ENCODE measurements around the gene LRRC4C.
A peak's percentile ranks its signal among the peaks of the same experiment; 100 is the strongest.

The LRRC4C gene

DNA sequence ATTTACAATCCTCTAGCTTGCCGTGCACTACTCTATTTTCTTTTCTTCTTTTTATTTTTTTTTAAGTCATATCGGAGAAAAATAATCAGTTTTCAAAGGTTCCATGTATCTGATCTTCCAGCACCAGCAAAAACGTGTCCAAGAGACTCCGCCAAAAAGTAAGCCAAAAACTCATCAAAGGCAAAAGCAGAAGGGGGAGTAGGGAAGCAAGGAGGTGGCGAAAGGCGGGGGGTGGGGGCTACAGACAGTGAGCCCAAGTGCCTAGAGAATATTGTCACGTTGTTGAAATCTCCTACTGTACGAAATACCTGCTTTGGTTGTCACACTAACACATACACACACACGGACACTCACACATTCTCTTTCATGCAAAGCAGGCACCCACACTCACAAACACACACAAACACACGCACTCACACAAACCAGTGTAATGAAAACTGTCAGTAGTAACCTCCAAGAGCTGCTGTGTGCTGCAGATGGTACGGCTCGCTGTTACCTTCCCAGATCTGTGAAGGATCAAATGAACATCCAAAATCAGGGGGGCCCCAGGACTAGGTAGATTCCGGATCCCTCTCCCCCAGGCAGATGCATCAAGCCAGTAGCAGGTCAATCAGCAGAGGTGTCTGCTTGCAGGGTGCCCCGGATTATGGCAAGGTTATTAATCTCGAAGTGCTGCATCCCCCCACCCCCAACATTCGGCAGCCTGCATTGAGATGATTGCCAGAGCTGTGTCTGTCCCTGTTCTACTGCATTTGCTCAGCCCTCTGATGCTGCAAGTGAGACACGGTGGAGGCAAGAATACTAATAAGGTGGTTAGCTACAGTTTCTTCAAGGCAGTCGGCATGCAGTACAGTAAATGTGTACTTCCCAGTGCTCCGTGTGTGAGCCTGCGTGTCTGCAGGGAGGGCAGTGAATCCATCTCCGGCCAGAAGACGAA lies at the start of gene LRRC4C:
LRRC4C (minus strand) TSS at position 188 of the 937 bp plus-strand sequence.
- DNase-seq = no peak

DNA sequence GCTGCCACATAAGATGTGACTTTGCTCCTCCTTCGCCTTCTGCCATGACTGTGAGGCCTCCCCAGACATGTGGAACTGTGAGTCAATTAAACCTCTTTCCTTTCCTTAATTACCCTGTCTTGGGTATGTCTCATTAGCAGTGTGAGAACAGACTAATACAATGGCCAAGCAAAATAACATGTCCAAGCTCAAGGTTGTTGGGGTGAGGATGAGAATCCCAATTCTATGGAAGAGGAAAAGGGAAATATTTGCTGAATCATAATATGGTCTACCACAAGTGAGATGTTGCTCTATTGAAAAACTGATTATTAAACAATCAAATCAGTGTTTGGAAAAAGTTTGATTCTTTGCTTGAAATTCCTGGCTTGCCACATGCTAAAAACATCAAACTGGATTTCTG lies 48.7 kb upstream of the LRRC4C start:
- no peak for DNase-seq

DNA sequence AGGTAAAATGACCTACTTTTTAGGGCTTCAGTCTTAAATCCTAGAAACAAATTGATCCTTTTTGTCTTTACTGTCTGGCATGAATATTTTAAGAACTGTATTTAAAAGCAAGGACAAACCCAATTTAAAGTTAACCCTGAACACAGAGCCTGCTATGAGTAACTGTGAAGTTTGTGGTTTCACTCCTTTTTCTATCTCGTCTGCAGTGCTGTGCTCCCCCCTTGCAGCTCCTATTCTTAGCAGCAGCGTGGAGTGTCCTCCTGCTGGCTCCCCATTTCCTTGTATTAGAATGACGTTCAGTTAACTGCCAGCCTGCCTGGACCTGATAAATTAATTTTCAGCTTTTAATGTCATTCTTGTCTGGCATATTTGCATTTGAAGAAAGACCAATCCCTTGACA lies 40.0 kb upstream of the LRRC4C start:
- no peak for DNase-seq

DNA sequence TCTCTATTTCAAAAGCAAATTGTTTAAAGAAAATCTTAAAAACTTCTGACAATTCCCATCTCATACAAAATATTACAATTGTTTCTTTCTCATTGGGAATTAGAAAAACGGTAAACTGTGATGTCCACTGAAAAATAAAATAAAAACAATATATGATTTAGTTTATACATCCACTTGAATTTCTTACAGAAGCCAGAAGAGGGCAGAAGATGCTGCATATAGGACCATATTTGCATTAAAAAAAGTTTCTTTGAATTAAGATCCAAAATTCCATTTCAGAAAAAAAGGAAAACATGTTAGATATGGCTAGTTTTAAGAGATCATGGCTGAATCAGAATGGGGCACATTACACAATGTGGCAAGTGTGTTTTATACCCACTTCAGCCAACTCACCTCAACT lies 39.3 kb upstream of the LRRC4C start:
- DNase-seq = no peak

DNA sequence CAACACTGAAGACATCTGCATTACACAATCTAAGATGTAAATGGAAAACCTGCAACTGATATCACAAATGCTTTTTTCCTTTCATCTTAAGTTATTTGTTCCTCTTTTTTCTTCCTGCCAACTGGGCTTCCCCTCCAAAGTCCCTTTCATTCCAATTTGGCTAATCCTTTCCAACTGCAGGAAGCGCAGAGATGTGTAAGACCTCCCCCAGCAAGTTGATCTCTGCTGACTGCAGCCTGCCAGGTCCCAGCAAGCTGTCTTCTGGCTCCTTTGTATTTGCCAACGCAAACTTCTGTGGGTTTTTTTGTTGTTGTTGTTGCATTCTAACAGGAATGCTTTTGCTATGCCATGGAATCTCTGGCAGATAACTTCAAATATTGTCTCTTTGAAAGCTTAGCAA lies 38.5 kb upstream of the LRRC4C start:
- no peak for DNase-seq

DNA sequence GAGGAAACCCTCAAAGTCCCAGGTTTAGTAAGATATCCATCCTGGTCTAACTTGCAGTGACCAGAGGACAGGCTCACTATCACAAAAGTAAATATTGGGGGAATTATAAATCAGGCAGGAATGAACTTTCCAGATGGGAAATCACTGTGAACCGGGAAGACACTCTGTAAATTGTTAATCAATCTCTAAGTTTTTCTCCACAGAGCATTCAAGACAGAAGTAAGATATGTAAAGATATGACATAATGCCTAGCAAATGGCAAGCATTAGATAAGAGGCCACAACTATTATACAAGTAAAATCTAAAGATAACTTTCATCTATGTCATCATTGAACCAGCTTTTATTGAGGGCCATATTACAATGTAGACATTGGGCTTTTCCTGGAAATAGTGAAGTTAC lies 35.3 kb upstream of the LRRC4C start:
- DNase-seq = no peak

DNA sequence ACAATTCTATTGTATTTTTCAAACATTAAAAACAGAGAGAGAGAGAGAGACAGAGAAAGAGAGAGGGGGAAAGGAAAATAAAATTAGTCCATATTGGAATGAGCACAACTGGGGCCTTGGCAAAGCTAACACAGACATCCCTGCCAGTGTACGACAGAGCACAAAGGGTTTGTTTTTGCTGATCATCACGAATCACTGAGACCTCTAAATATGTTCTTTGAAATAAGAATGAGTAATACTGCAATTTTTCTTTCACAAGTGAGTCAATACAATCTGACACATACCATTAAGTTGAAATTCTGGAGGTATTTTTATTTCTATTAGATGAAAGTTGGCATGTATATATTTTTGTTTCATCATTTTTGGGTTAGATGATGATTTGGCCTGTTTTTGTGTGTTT lies 27.0 kb upstream of the LRRC4C start:
- DNase-seq = no peak

DNA sequence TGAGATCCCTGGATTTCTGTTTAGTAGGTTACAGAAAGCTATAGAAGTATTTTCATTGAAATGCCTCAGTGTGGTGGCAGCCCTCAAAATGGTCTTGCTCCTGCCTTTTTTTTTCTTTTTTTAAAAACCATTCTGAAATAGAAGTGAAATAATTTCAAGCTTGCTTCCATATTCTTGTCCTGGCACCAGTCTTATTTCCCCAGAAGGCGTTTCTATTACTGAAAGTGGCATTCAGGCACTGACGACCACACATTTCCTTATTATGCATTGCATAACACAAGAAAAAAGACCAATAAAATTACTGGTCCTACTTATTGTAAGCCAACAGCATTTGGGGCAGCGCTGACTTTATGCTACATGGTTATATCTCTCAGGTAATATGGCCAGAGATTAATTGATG lies 24.5 kb upstream of the LRRC4C start:
- no peak for DNase-seq

DNA sequence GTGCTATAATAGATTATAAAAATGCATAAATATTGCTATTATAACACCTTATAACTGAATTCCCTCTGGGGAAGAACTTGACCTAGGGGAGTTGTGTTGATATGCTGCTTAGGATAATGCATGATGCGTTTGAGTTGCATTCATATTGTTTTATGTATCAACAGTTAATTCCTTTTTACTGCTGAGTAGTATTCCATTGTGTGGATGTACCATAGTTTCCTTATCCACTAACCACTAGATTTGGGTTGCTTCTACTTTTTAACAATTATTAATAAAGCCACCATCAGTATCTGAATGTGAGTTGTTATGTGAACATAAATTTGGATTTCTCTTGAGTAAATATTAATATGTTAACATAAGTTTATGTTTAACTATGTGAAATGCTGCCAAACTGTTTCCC lies 19.7 kb upstream of the LRRC4C start:
- no peak for DNase-seq

DNA sequence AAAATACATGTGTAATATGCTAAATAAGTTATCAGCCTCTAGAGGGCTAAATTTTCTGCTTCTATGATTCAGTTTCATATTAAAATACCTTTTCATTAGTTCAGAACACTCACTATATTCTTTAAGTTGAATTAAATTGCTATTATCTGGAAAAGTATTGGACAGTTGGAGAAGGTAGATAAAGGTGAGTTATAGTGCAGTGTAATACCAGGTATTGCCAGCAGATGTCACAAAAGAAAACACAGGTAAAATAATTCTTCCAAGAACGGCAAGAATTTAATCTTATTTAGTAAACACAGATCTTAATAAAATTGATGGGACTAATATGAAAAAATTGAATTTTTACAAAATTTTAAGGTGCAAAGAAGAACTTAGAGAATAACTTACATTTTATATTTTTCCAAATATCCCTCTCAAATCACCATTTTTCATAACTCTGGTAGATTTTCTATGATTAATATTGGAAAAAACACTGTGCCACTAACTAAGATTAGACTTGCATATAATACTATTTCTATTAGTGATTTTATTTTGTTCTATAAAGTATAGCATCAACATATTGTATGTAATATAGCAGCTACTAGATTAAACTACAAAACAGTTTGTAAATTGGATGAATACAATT lies 1.7 kb upstream of the LRRC4C start:
- DNase-seq = peak; percentile 18

DNA sequence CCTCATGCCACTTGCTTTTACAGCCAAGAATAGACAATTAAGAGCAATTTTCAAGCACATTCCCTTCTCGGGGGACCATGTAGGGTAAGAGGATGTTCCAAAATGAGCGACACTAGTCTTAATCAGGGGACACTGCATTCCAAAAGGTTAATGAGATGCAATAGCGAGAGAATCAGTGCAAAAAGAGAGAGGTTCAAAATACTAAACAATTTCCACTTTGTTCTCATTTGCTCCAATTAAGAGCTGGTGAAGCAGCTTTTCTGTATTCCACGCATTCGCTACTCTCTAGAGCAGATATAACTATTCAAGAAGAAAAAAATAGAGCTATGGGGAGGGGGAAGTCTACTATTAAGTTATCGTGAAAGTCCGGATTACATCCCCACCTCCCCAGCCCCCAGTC lies 811 bp downstream of the LRRC4C start:
- DNase-seq = no peak

DNA sequence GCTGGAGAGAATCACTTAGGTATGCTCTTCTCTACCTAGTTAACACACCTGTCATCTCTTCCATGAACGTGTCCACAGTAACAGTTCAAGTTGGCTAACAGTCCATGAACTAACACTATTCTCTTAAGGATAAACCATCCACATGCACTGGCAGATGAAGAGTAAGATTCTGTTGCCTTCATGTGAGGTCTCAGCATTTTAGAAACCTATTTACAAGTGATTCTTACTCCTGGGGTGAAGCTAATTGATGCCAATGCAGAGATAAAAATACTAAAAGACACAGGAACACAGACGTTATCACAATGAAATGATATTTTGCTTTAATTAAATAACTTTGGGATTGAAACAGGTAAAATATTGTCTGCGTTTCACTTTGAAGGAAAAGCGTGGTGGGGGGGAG lies 1.3 kb downstream of the LRRC4C start:
- no peak for DNase-seq

DNA sequence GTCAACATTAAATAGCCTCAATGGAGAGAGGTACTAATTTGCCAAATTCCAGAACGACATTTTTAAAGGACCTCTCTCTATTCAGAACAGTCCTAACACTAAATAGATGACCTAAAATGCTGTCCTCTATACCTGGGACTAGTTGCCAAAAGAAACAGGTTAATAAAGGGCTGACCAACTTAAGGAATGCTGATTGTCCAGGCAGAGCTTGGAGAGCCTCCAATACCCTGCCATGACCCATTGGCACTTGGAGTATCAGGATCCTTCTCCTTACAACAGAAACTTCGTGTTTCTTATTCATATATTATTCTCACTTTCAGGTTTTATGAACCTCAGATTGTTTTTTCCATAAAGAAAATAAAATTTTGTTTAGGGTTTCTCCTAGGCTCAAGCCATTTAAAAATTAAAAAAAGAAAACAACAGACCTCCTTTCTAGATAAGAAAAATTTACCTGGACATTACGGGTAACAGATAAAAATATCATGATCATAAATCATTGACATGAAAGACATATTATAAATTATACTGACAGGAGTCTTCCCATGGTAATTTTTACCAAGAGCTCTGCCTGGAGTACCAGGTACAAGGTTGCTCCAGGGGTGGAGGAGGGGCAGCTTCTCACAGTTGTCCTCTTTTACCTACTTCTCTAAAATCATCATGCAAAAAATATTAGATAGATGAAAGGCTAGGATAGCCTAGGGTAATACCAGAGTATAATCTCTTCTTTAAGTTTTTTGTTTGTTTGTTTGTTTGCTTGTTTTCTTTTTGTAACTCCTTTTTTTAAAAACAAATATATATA lies 2.0 kb downstream of the LRRC4C start:
- DNase-seq = no peak

DNA sequence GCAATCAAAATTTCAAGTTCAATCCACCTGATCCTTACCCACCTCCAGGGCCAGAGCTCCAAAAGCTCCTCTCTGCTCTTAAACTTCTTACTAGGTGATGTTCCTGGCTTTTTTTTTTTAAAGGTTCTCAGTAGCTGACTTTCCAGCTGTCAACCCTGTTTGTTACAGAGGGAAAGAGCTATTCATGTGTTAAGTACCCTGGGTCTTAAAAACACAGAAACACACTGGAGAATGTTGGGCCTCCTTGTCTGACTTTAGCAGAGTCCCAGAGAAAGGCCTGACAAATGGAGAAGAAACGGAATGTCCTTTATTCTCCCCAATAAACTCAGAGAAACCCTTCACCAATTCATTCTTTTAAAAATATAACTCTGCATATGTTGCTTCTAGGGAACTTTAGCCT lies 3.2 kb downstream of the LRRC4C start:
- no peak for DNase-seq

DNA sequence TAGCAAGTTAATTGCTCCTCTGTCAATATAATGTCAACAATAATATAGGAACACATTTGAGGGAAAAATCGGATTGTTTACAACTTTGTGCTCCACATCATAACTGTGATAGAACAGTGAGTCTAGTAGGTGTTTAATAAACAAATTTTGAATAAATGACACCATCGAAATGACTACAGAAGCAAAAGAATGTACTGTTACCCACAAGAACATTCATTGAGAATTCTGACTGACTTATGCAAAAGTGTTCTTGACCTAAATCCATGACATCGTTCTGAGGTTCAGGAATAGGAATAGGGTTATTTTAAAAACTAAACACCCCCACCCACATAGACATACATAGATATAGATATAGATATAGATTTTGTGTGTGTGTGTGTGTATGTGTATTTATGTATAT lies 8.4 kb downstream of the LRRC4C start:
- DNase-seq = no peak

DNA sequence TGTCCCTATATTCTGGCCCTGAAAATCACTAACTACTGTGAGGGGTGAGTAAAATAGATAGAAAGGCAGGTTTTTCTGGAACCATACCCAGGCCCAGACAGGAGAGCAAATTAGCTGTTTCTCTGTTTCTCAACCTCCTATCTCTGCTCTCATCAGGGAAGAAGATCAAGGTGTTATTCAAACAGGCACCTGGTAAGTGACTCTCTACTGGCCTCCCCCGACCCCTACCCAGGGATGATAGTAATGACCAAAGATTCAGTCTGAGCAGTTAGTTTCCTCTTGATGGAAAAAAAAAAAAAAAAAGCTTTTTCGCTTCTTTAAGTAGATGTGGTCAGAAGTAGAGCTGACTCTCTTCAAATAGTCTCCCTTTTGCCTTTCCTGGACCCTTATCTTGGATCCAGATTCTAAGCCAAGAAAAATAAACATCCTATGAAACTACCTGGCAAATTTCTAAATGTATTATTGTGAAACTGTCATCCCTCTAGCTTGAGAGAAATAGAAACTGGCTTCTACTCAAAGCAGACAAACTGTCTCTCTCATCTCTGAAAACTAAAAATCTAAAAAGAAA lies 9.9 kb downstream of the LRRC4C start:
- DNase-seq = no peak

DNA sequence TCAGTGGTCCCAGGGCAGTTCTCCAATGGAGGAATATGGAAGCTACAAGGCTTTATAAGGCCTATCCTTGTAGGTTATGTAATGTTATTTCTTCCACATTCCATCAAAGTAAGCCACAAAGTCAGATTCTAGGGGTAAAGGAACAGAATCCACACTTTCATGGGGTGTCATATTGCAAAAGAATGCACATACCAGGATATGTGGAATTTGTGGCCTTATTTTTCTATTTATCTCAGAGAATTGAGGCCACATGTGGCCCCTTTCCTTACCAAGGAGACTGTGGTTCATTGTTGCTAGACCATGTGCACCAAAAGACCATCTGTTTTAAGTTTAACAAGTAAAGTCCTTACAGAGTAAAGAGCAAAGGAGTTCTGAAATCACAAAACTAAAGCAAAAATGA lies 12.9 kb downstream of the LRRC4C start:
- no peak for DNase-seq

DNA sequence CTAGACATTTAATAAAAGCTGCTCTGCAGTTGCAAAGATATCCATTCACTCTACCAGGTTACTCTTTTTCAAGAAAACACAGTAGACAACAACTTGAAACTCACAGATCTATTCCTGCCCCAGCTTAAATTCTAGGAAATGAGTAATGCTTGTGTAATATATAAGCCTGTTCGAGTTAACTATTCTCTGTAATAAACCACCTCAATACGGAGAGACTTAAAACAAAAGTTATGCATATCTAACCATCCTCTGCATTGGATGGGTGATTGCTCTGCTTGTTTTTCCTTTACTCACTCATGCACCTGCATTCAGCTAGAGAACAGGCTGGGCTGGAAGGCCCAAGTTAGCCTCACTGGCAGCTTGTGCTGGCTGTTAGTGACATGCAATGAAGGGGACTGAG lies 13.3 kb downstream of the LRRC4C start:
- DNase-seq = no peak

DNA sequence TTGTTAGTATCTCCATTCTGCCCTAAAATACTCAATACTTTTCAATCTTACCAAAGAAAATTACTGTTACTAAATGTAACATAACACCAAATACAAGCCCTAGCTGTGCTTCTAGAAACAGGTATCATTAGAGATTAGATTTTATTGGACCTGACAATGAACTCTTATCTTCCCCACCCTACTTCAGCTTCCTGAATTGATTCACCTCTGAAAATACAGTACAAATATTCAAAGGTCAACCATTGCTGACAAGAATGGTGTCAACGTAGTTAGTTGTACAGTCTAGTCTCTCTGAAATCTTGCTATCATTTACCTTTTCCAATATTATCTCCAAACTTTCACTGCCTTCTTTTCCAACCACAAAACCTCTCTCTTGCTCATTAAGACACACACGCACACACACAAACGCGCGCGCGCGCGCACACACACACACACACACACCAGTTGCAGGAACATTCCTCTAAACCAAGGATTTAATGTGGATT lies 22.4 kb downstream of the LRRC4C start:
- no peak for DNase-seq

DNA sequence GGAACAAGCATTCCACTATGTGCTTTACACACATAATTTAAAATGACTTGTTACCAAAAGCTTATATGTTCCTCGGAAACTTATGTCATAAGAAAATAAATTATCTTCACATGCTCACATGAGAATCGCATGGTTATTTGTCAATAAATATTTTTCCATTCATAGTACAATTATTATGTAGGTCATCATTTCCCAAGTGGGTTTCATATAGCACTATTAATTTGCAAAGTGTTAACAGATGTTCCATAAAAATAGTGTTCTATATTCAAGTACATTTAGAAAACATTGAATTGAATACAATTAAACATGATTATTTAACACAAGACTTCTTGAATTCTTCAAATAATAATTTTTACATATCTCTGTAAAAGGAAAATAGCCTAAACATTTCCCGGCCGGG lies 23.9 kb downstream of the LRRC4C start:
- no peak for DNase-seq

DNA sequence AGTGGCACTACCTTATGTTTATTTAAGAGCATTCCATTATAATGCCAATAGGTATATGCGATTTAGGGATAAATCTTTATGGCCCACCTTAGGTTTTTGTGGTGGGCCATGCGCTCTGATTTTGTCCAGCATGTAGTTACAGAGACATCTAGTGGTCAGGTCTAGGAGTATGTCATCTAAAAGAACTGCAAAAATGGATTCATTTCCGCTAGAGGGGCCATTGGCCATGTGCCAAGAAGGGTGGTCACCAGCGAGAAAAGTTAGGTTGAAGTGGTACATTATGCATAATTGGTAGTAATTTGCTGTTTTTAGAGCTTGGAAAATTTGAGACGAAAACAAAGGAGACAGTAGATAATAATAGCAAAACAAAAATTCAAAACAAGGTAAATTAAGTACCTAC lies 27.7 kb downstream of the LRRC4C start:
- DNase-seq = no peak

DNA sequence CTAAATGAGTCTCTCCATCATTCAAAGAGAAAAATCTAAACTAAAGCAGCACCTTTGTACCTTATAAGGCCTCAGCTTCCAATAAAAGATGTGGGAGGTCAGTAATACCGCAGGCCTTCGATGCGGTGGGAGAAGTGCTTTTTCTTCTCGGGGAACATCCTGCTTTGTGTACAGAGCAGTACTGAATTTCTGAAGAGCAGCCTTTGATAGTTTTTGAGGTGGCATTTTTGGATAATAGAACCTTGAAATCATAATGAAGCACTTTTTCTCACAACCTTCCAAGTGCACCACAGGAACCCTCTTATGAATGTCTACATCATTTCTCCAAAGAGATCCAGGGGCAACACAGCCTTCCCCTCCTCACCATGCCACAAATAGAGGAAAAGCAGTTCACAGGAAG lies 39.6 kb downstream of the LRRC4C start:
- no peak for DNase-seq

DNA sequence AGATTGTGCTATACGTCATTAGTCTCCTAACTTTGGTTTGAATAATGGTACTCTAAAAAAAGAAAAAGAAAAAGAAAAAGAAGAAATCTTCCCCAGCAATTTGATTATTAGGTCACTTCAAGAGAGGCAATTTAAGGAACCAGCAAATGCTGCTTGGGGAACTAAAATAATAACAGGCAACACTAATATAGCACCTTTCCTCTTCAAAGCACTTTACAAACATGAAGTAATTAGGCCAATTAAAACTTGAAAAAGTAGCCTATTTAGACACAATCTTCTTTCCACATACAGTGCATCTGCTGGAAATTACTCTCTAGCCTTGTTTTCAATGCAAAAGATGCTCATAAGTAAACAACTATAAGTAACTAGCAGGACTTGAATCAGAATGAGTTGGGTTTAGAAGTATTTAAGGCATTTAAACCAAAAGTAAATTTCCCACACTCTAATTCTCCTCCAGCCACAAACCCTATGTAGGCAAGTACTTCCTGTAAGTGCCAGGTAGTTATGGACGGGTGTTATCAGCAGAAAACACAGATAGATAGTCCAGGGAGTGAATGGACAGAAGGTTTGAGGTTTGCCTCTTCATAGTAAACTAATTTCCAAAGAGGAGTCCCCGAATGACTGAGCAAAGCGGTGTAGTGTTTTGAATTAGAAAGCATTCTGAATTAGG lies 44.5 kb downstream of the LRRC4C start:
- no peak for DNase-seq

All from hematopoietic multipotent progenitor cell treated with erythropoietin and hydrocortisone succinate and interleukin-3 and kit ligand, for 8 days (in vitro differentiated cells).